HEK293 (cell line): Measurements from ENCODE around the gene FLT3LG.

Source experiments
- CTCF ChIP-seq: fragments of 450-650 bp; formaldehyde crosslinking; IDR thresholded peaks from 2 replicates; pipeline ENCODE4 v1.5.1; 2016; ENCODE audit warnings: missing biosample characterization, missing genetic modification characterization
- HIC1 ChIP-seq: fragments of 450-650 bp; formaldehyde crosslinking; IDR thresholded peaks from 2 replicates; pipeline ENCODE4 v1.5.1; 2016; ENCODE audit warnings: missing biosample characterization, missing genetic modification characterization
- PRDM1 ChIP-seq: fragments of 450-650 bp; formaldehyde crosslinking; IDR thresholded peaks from 2 replicates; pipeline ENCODE4; 2016; ENCODE audit warnings: missing biosample characterization, missing genetic modification characterization
- PRDM10 ChIP-seq: fragments of 450-650 bp; formaldehyde crosslinking; IDR thresholded peaks from 2 replicates; pipeline ENCODE4 v1.5.1; 2016; ENCODE audit warnings: missing biosample characterization, missing genetic modification characterization
- SCRT2 ChIP-seq: fragments of 450-650 bp; formaldehyde crosslinking; IDR thresholded peaks from 2 replicates; pipeline ENCODE4 v1.5.1; 2016; ENCODE audit warnings: missing biosample characterization, missing genetic modification characterization
- TRIM28 ChIP-seq: IDR thresholded peaks from 2 replicates; pipeline ENCODE4 v1.6.1; 2011; ENCODE audit warnings: low read length, control low read depth, borderline replicate concordance
- ZBTB1 ChIP-seq: fragments of 450-650 bp; formaldehyde crosslinking; IDR thresholded peaks from 2 replicates; pipeline ENCODE4 v1.5.1; 2016; ENCODE audit warnings: missing biosample characterization, missing genetic modification characterization
- ZBTB17 ChIP-seq: fragments of 450-650 bp; formaldehyde crosslinking; IDR thresholded peaks from 2 replicates; pipeline ENCODE4 v1.5.1; 2016; ENCODE audit warnings: missing biosample characterization, missing genetic modification characterization
- ZEB2 ChIP-seq: fragments of 450-650 bp; formaldehyde crosslinking; IDR thresholded peaks from 2 replicates; pipeline ENCODE4 v1.5.1; 2016; ENCODE audit warnings: missing biosample characterization, missing genetic modification characterization
- ZFP37 ChIP-seq: fragments of 450-650 bp; formaldehyde crosslinking; IDR thresholded peaks from 2 replicates; pipeline ENCODE4 v1.5.1; 2016; ENCODE audit warnings: missing biosample characterization, missing genetic modification characterization
- ZNF140 ChIP-seq: fragments of 450-650 bp; formaldehyde crosslinking; IDR thresholded peaks from 2 replicates; pipeline ENCODE4 v1.5.1; 2016; ENCODE audit warnings: missing biosample characterization, missing genetic modification characterization
- ZNF175 ChIP-seq: fragments of 450-650 bp; formaldehyde crosslinking; IDR thresholded peaks from 2 replicates; pipeline ENCODE4 v1.5.1; 2016; ENCODE audit warnings: missing biosample characterization, missing genetic modification characterization
- ZNF24 ChIP-seq: fragments of 450-650 bp; formaldehyde crosslinking; IDR thresholded peaks from 2 replicates; pipeline ENCODE4 v1.5.1; 2016; ENCODE audit warnings: missing biosample characterization, missing genetic modification characterization
- ZNF423 ChIP-seq: fragments of 450-650 bp; formaldehyde crosslinking; IDR thresholded peaks from 2 replicates; pipeline ENCODE4 v1.5.1; 2016; ENCODE audit warnings: missing biosample characterization, missing genetic modification characterization
- ZNF426 ChIP-seq: fragments of 450-650 bp; formaldehyde crosslinking; IDR thresholded peaks from 2 replicates; pipeline ENCODE4 v1.5.1; 2017; ENCODE audit warnings: missing biosample characterization, missing genetic modification characterization, mild to moderate bottlenecking, inconsistent platforms, moderate library complexity
- ZNF488 ChIP-seq: fragments of 450-650 bp; formaldehyde crosslinking; IDR thresholded peaks from 2 replicates; pipeline ENCODE4 v1.5.1; 2016; ENCODE audit warnings: missing biosample characterization, missing genetic modification characterization
- ZNF501 ChIP-seq: fragments of 450-650 bp; formaldehyde crosslinking; IDR thresholded peaks from 2 replicates; pipeline ENCODE4 v1.5.1; 2016; ENCODE audit warnings: missing biosample characterization, missing genetic modification characterization
- ZNF561 ChIP-seq: fragments of 450-650 bp; IDR thresholded peaks from 2 replicates; pipeline ENCODE4 v1.5.1; 2018; ENCODE audit warnings: missing biosample characterization, missing genetic modification characterization, borderline replicate concordance
- ZNF600 ChIP-seq: fragments of 450-650 bp; formaldehyde crosslinking; IDR thresholded peaks from 2 replicates; pipeline ENCODE4 v1.5.1; 2016; ENCODE audit warnings: missing biosample characterization, missing genetic modification characterization
- ZNF610 ChIP-seq: fragments of 450-650 bp; formaldehyde crosslinking; IDR thresholded peaks from 2 replicates; pipeline ENCODE4 v1.5.1; 2016; ENCODE audit warnings: missing biosample characterization, missing genetic modification characterization, borderline replicate concordance
- ZNF626 ChIP-seq: fragments of 450-650 bp; sonication (Bioruptor Pico); formaldehyde crosslinking; IDR thresholded peaks from 2 replicates; pipeline ENCODE4 v1.5.1; 2018; ENCODE audit warnings: missing biosample characterization, missing genetic modification characterization, inconsistent platforms
- ZNF639 ChIP-seq: fragments of 450-650 bp; formaldehyde crosslinking; IDR thresholded peaks from 2 replicates; pipeline ENCODE4 v1.5.1; 2016; ENCODE audit warnings: missing biosample characterization, missing genetic modification characterization
- ZNF660 ChIP-seq: fragments of 450-650 bp; IDR thresholded peaks from 2 replicates; pipeline ENCODE4 v1.5.1; 2018; ENCODE audit warnings: missing biosample characterization, mild to moderate bottlenecking, missing genetic modification characterization
- ZNF692 ChIP-seq: fragments of 450-650 bp; formaldehyde crosslinking; IDR thresholded peaks from 2 replicates; pipeline ENCODE4 v1.5.1; 2016; ENCODE audit warnings: missing biosample characterization, missing genetic modification characterization
- ZNF76 ChIP-seq: fragments of 450-650 bp; formaldehyde crosslinking; IDR thresholded peaks from 2 replicates; pipeline ENCODE4; 2016; ENCODE audit warnings: low read depth, missing biosample characterization, missing genetic modification characterization, borderline replicate concordance
- ZNF791 ChIP-seq: fragments of 450-650 bp; formaldehyde crosslinking; IDR thresholded peaks from 2 replicates; pipeline ENCODE4 v1.5.1; 2016; ENCODE audit warnings: missing biosample characterization, missing genetic modification characterization
- ZXDB ChIP-seq: fragments of 450-650 bp; formaldehyde crosslinking; IDR thresholded peaks from 2 replicates; pipeline ENCODE4 v1.5.1; 2016; ENCODE audit warnings: missing biosample characterization, missing genetic modification characterization

The FLT3LG gene

GRCh38 chr19:49502866-49503581, 29.0 kb downstream of the FLT3LG start (continued):
- TF ChIP-seq ZEB2 (tag by site-specific recombination) (peak; percentile 52; the same call in 1 of the 2 replicates), ZNF610 (no peak), ZBTB17 (peak; percentile 82), ZNF600 (peak; percentile 83), ZNF660 (peak; percentile 90), ZNF639 (tag by site-specific recombination) (no peak), ZFP37 (tag by site-specific recombination) (peak; percentile 69; the same call in 1 of the 2 replicates), ZNF140 (no peak), ZNF24 (tag by site-specific recombination) (0 out of 2 replicates have a peak, but pooled peaks have one; percentile 78), PRDM10 (tag by site-specific recombination) (peak; percentile 84), ZNF626 (tag by site-specific recombination) (no peak), CTCF (peak; percentile 89), ZBTB1 (tag by site-specific recombination) (no peak), ZNF791 (tag by site-specific recombination) (no peak), PRDM1 (peak; percentile 71), ZNF501 (tag by site-specific recombination) (no peak), ZNF692 (peak; percentile 99), TRIM28 (no peak), ZNF423 (tag by site-specific recombination) (no peak), SCRT2 (tag by site-specific recombination) (peak; percentile 38; the same call in 1 of the 2 replicates), ZNF76 (tag by site-specific recombination) (no peak), ZNF175 (tag by site-specific recombination) (no peak), ZNF488 (no peak), HIC1 (no peak), ZNF561 (tag by site-specific recombination) (peak; percentile 40; the same call in 1 of the 2 replicates), ZNF426 (tag by site-specific recombination) (no peak), ZXDB (tag by site-specific recombination) (peak; percentile 39; the same call in 1 of the 2 replicates)
